Ishikawa (cell line): ENCODE data around the gene BDNF.

Experiments used
- CEBPB ChIP-seq: IDR thresholded peaks from 2 replicates; pipeline ENCODE4 v1.6.1; 2012
- CREB1 ChIP-seq: IDR thresholded peaks from 2 replicates; pipeline ENCODE4 v1.6.1; 2012; ENCODE audit warnings: low read depth
- EGR1 ChIP-seq: IDR thresholded peaks from 2 replicates; pipeline ENCODE4 v1.6.1; 2012
- EP300 ChIP-seq: IDR thresholded peaks from 2 replicates; pipeline ENCODE4 v1.6.1; 2012; ENCODE audit warnings: borderline replicate concordance
- FOXM1 ChIP-seq: IDR thresholded peaks from 2 replicates; pipeline ENCODE4 v1.6.1; 2012; ENCODE audit warnings: low read depth, borderline replicate concordance
- MAX ChIP-seq: IDR thresholded peaks from 2 replicates; pipeline ENCODE4 v1.6.1; 2012
- NFIC ChIP-seq: IDR thresholded peaks from 2 replicates; pipeline ENCODE4 v1.6.1; 2012
- RAD21 ChIP-seq: IDR thresholded peaks from 2 replicates; pipeline ENCODE4 v1.6.1; 2012; ENCODE audit warnings: low read depth
- REST ChIP-seq: IDR thresholded peaks from 2 replicates; pipeline ENCODE4 v1.6.1; 2012; ENCODE audit warnings: low read depth, mild to moderate bottlenecking
- TAF1 ChIP-seq: IDR thresholded peaks from 2 replicates; pipeline ENCODE4 v1.6.1; 2012; ENCODE audit warnings: low read depth, mild to moderate bottlenecking
- TCF12 ChIP-seq: IDR thresholded peaks from 2 replicates; pipeline ENCODE4 v1.6.1; 2012; ENCODE audit warnings: low read depth
- TEAD4 ChIP-seq: IDR thresholded peaks from 2 replicates; pipeline ENCODE4 v1.6.1; 2012
- USF1 ChIP-seq: IDR thresholded peaks from 2 replicates; pipeline ENCODE4 v1.6.1; 2012
- YY1 ChIP-seq: IDR thresholded peaks from 2 replicates; pipeline ENCODE4 v1.6.1; 2012; ENCODE audit warnings: low read depth
- ZBTB7A ChIP-seq: IDR thresholded peaks from 2 replicates; pipeline ENCODE4 v1.6.1; 2012; ENCODE audit warnings: low read depth

BDNF gene

GRCh38 chr11:27720277-27720830, 20.1 kb upstream of the BDNF start:
- TF ChIP-seq YY1 (0 out of 2 replicates have a peak, but pooled peaks have one; percentile 21), REST (peak; percentile 94), TEAD4 (no peak)

- TF ChIP-seq CEBPB: no peak
- TF ChIP-seq FOXM1: no peak
- no peak for TF ChIP-seq REST
- TF ChIP-seq ZBTB7A: no peak
- TF ChIP-seq EP300: no peak
- no peak for TF ChIP-seq MAX
- no peak for TF ChIP-seq TCF12
- TF ChIP-seq CREB1: no peak
- no peak for TF ChIP-seq TEAD4
- TF ChIP-seq YY1: no peak
- no peak for TF ChIP-seq USF1
- no peak for TF ChIP-seq TAF1
- TF ChIP-seq NFIC: no peak
- TF ChIP-seq RAD21: no peak
- no peak for TF ChIP-seq EGR1
These were observed 19.3 kb upstream of the BDNF start for GRCh38 chr11:27719546-27719925.

GRCh38 chr11:27718863-27719545, 18.7 kb upstream of the BDNF start:
- no peak for TF ChIP-seq CEBPB
- TF ChIP-seq ZBTB7A: no peak
- TF ChIP-seq REST: peak; percentile 86
- peak; percentile 25; the same call in 1 of the 2 replicates for TF ChIP-seq MAX

GRCh38 chr11:27718346-27718862, 18.1 kb upstream of the BDNF start:
- TF ChIP-seq TCF12: no peak
- no peak for TF ChIP-seq FOXM1
- TF ChIP-seq TEAD4: no peak
- no peak for TF ChIP-seq CREB1
- no peak for TF ChIP-seq TAF1
- no peak for TF ChIP-seq YY1

GRCh38 chr11:27717801-27718229, 17.6 kb upstream of the BDNF start:
- TF ChIP-seq TCF12 (no peak), CREB1 (no peak)
